ENCODE data around the gene SHTN1.

The SHTN1 gene

DNA sequence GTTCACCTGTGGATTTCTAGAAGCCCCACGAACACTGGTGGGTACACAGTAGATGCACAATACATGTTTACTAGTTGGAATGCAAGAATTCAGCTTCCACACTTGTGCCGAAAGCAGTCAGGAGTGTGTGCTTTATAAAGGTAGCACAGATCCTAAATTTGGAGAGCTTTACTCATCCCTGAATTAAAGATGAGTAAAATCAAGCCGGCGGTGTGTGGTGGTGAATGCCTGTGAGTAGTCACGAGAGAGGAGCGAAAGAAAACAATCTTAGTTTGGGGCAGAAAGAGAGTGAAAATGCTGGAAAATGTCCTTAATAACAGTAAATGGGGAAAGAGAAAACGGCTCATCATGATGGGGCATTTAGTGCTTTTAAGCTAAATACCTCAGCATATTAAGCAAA, 169.3 kb downstream of the SHTN1 start:
- no peak for FAIRE-seq

DNA sequence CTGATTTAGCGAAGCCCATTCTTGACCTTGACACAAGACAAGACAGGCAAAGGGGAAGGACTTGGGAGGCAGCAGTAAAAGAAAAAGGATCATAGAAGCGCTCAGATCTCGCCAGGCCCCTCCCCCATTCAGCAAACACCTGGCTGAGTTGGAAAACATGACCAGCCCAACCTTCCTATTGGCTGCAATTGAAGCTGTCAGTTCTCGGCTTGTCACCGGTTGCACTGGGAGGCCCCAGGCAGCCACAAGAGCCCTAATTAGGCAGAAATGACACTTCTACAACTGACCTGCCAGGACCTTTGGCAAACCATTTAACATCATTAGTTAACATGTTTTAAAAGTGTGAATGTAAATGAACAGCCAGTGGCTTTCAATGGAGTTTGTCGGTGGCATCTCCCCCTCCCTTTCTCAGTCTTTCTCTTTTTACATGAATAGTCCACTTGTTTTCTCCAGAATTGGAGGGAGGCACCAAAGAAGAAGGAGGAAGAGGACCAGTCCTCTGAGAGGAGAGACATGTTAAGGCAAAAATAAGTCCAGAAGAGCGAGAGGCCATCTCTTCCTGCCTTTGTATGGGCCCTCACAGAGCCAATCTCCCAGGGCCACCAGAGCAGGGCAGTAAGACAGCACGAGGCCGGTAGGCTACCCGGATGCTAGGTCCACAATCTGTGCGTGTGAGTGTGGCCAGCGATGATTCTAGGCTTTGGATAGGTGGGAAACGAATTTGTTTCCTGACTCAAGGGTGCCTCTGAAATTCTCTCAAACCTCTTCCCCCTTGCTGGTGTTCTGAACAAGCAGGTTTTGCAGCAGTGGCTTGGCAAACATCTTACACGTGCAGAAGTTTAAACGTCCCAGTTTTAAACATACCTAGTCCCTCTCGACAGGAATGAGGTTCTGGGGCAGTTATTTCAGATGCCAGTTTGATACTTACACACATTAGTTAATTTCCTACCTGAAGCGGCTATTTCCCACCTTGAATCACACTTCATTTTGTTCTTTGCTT, 170.7 kb downstream of the SHTN1 start:
- DNase-seq (ENCODE audit: insufficient read length, low spot score) = no peak
- no peak for FAIRE-seq
- TF ChIP-seq CTCF (IDR thresholded peaks at IDR 0.05; ENCODE audit: insufficient read depth, missing control alignments) = no peak

More for the DNA sequence above, 169.3 kb downstream of the SHTN1 start:
- no peak for TF ChIP-seq CTCF (IDR thresholded peaks at IDR 0.05; ENCODE audit: insufficient read depth, missing control alignments)
- DNase-seq (ENCODE audit: insufficient read length, low spot score) = no peak

DNA sequence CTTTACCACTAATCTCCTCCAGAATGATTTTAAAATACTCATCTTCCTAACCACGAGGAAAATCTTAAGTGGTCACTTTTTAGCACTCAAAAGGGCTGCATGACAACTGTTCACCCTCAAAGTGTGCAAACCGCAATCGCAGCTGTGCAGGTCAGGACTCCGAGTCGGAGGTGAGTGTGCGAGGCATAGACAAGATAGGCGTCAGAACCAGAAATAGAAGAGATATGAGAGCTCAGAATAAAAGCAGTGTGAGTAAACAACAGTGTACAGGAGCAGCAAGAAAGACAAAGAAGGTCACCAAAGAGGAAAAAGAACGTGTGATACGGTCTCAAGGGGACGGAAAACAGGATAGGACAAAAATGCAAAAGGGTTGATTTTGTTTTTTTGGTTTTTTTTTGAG, 173.2 kb downstream of the SHTN1 start:
- no peak for FAIRE-seq
- TF ChIP-seq CTCF (IDR thresholded peaks at IDR 0.05; ENCODE audit: insufficient read depth, missing control alignments) = no peak

More for the DNA sequence above, 173.2 kb downstream of the SHTN1 start:
- no peak for DNase-seq (ENCODE audit: insufficient read length, low spot score)
